HG03469 (cell line): Measurements from ENCODE around the gene PREB.

Source experiments
- ATAC-seq: cut with Tn5 transposase; IDR thresholded peaks from one replicate; pipeline ENCODE4 v1.9.1; 2021; ENCODE audit warnings: mild to moderate bottlenecking, moderate library complexity, moderate number of reproducible peaks; ENCODE audit not compliant: unreplicated experiment

PREB gene

DNA sequence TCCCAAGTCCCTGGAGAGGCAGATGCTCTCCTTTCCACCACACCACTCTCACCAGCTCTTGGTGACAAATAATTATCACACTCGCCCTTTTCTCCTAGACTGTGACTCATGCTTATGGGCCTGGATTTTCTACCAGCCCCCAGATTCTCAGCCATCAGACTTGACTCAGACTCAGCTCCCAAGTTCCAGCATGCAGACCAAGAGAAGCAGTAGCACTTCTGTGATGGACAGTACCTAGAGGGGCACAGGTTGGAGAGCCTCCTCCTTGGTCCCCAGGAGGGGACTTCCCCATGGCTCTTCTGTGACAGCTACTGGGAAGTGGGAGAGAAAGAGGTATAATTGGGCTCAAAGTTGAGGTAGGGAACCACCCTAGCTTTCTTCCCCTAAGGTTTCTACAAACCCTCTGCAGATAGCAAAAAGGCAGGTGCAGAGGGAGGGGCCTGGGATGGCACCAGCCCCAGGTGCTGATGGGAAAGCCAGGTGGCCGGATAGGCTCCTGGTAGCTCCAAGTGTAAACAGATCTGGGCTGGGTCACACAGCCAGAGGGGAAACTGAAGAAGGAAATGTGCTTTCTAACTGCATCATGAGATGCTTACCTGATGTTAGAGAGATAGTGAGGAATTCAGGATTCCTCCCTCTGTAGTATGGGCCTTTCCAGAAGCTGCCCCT is 18.5 kb upstream of the PREB start:
- no peak for ATAC-seq

DNA sequence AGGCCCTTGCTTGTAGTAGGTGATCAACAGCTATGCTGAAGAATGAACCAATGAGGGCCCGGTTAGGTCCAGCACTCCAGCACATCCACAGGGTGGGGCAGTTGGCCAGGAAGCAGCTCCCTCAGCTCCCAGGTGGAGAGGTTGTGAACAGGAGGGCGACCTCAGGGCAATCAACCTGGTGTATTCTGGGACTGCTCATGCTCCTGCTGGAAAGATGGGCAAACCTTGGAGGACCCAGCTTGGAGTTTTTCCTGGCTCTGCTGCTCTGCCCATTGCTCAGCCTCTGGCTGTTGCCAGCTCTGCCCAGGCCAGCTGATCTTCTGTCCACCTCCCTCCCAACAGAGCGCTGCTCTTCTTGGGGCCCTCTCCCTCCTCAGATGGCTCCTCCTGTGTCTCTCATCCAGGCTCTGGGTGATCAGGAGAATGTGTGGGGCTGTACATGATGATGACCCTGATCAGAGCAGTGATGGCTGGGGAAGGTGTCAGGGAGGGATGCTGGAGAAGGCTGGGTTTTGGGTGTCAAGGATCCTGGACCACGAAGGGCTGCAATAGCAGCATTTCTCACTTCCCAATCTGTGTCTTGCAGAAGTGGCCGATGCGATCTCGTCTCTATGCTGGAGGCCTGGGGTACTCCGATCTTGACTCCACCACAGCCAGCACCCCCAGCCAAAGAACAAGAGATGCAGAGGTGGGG is 17.8 kb upstream of the PREB start:
- ATAC-seq: no peak

DNA sequence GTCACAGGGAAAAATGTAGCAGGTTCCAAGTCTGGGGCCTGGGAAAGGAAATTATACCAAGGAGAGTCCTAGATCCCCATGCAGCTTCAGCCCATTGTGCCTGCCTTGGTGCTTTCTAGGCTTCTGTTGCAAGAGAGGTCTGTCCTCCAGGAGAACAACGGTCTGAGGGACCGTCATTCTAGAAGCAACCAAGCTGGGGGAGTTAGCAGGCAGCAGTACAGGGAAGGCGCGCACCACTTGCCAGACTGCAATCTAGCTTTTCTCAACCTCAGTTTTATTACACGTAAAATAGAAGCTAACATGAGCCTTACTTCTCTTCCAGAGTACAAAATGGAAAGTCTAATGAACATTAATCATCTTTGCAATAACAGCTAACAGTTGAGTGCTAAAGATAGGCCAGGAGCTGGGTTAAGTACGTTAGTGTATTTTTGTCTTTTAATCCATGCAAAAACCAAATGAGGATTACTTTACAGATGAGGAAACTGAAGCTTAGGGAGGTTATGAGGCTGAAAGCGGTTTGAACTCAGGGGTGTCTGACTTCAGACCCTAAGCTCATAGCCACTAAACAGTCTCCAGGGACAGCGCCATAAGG is 16.3 kb upstream of the PREB start:
- ATAC-seq: no peak

DNA sequence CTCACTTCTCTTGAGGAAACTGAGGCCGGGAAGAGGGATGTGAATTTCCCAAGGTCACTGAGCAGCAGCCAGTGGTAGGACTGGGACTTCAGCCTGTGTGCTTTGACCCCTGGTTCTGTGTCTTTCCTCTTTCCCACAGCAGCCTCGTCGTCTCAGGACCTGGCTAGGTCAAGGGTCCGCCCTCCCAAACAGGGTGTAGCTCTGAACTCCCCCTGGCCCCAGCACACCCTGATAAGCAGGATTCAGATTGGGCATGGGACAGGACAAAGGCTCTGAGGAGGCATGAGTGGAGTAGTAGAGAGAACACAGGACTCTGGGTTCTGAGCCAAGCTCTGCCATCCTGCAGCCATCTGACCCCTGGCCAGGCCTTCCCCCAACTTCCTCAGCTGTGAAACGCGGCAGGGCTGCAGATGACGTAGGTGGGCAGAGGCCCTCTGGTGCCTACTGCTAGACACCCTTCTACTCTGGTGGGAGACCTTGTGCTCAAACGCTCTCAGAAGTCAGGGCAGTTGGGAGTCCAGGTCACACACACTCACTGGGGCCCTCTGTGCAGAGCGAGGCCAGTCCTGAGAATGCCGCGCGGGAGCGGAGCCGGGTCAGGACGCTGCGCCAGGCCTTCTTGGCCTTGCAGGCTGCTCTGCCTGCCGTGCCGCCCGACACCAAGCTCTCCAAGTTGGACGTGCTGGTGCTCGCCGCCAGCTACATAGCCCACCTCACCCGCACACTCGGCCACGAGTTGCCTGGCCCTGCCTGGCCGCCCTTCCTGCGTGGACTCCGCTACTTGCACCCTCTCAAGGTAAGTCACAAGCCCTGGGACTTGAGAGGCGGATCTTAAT is 15.4 kb upstream of the PREB start:
- ATAC-seq: no peak

DNA sequence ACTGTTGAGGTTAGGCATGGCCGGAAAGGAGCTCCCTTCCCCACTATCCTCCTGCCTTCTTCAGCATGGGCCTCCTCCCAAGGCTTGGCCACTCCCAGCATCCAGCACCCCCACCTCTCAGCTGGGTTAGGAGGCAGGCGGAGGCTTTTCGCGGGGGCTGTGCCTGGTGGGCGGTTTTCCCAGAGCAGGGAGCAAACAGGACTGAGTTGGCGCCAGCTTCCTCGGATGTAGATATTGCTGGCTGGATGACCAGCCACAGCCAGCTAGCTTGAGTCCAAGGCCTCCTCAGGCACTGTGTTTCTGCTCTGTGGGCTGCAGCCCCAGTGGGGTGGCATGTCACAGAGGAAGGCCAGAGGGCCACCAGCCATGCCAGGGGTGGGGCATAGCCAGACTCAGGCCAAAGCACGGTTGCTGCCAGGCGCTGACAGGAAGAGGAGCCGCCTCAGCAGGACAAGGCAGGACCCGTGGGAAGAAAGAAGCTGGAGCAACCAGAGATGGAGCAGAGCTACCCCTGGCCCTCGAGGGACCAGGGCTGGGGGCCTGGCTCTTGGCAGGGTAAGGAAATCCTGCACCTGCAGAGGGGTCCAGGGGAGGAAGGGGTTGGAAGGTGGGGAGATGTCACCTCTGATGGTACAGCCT is 14.5 kb upstream of the PREB start, which contains the start of gene TCF23:
TSS of gene TCF23 (plus strand) at position 204 of the 639 bp plus-strand sequence. CDS start at position 334, 130 bp downstream.
- no peak for ATAC-seq

DNA sequence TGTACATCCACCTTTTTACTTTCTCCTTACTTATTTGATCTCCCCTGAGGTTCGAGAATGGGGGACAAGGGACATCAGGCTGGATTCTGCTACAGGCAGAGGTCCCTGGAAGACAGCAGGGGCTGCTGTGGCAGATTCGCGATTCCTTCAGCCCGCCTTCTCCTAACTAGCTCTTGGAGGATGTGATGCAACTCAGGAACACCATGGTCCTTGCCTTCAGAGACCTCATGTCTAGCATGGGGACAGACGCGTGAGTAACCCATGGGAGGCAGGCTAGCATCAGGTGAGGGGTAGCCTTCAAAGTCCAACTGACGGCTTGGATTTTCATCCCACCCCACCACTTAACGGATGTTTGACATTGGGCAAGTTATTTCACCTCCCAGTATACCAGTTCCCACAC is 13.5 kb upstream of the PREB start:
- no peak for ATAC-seq

DNA sequence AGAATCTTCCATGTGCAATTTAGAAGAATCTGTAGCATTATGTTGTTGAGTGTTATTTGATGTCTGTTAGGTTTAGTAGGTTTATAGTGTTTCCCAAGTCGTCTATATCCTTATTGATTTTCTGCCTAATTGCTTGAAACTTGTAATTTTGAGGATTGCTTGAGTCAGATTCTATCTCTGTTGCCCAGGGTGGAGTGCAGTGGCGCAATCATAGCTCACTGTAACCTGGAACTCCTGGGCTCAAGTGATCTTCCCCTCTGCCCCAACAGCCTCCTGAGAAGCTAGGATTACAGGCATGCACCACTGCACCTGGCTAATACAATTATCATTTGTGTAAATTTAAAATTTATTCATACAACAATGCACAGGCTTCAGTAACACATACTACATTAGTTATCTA is 11.2 kb upstream of the PREB start:
- ATAC-seq: no peak

DNA sequence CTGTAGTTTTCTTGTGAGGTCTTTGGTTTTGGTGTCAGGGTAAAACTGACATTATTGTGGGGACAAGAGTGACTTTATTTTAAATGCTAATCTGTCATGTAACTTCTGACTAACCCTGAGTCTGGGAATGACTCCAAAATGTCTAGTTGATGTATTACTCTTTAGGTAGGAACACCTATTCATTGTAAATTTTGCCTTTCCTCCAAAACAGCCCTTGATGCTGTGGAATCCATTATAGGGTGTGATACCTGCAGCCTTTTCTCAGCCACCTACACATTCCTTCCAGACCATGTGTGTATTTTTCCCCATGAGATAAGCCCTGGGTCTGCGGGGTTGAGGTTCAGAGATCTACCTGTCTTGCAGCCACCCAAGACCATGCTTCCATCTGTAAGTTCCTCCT is 8.8 kb upstream of the PREB start:
- ATAC-seq: no peak

DNA sequence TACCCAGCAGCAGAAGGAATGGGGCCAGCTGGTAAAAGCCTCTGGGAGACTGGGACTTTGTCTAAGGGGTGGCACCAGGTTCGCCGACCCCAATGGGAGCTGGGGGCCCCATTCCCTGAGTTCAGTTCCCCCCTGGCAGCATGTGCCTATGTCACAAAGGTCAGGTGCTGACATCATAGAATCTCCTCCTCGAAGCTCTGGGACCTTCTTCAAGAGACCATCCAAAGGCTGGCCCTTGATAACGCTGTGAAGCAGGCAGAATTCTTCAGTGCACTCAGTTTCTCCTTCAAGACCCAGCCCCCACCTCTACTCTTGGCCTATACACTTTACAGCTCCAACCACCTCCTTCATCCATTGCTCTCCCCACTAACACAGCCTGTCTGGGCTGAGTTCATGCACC is 4.9 kb upstream of the PREB start, which contains the start of gene PRR30:
TSS of gene PRR30 (minus strand) at position 101 of the 400 bp plus-strand sequence. CDS start 1,081 bp downstream, outside the sequence.
- ATAC-seq: no peak

DNA sequence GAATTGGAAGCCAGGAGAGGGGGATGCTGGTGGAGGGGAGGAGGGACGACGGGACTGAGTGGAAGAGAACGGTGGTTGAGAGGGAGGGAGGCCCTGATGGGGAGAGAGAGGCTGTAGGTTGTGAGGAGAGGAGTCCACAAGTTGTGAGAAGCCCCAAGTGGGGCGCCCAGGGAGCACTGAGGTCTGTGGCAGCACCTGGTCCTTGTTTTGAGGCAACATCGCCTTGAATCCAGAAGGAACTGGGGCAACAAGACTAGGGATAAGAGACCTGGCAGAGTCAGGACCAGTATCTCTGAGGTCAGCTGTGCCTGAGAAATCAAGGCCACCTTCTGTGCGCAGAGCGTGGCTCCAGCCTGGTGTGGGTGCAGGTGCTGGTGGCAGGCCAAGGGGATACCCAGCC is 3.7 kb upstream of the PREB start:
- no peak for ATAC-seq

DNA sequence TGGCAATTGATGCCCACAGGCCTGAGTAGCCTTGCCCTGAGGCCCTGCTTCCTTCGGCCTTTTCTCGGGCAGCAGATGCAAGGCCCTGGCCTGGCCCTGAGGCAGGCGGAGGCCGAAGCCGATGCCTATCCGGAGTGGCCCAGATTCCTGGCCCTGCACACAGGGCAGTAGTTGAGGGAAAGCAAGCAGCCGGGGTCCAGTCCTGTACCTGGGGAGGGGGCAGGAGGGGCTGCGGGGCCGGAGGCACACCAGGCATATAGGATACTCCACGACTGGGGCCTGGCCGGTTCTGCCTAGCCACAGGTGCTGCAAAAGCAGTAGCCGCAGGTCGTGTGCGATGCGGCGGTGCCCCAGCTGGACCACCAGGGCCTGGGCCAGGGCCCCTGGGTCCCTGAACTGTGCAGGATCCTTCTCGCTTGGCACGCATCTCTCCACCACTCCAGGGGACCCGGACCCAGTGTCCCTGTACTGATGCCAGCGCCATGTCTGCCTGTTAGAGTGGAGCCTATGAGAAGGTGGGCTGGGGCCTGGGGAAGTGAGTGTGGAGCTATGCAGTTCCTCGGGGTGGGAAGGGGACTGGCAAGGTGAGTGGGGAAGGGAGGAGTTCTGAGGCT is 3.0 kb upstream of the PREB start:
- no peak for ATAC-seq

DNA sequence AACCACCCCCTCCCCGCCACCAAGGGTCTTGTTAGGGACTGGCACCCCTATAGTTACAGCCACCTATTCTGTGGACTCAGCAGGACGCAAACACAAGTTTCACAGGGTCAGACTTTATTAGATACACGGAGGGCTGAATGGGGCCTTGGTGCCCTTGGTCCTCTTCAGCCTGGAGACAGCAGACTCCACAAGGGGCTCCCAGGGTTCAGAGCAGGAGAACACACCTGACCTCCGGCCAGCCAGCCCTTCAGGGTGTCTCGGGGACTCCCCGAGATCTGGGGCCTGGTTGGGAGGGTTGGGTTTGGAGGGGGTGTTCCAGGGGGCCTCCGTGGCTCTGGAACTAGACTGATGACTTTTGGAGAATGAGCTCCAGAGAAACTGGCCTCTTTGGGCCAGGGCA is 2.3 kb upstream of the PREB start:
- no peak for ATAC-seq

DNA sequence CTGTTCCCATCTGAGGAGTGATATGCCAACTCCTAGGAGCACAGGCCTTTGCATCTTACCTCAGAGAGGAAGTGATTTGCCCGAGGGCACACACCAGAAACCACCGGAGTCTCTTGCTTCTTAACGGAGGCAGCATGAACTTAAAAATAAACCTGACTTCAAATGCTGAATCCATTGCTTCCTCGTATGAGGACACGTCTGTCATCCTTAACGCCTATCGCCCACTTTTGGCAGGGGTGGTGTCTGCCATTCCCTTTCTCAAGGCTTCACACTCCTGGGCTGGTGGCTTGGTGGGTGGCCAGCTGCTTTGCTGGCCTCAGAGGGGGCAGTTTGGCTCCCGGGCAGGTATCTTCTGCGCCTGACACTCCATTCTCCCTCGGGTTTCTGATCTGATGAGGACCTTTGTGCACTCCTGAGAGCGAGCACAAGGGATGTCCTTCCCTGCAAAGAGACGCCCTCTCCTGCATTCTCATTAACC is 1.1 kb upstream of the PREB start:
- no peak for ATAC-seq

DNA sequence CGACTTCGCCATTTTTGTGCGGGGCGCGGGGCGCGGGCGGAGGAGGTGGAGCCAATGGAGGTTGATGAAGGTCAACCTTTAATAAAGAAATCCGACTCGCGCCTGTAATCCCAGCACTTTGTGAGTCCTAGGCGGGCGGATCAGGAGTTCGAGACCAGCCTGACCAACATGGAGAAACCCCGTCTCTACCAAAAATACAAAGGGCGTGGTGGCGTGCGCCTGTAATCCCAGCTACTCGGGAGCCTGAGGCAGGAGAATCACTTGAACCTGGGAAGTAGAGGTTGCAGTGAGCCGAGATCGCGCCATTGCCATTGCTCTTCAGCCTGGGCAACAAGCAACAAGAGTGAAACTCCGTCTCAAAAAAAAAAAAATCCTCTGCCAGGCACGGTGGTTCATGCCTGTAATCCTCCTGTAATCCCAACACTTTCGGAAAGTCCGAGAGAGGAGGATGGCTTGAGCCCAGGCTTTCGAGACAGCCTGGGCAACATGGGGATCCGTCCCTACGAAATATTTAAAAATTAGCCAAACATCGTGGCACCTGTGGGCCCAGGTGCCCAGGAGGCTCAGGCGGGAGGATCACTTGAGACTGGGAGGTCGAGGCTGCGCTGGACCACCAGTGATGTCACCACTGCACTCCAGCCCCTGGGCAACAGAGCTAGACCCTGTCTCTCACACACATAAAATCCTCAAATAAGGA is 493 bp upstream of the PREB start:
- no peak for ATAC-seq

DNA sequence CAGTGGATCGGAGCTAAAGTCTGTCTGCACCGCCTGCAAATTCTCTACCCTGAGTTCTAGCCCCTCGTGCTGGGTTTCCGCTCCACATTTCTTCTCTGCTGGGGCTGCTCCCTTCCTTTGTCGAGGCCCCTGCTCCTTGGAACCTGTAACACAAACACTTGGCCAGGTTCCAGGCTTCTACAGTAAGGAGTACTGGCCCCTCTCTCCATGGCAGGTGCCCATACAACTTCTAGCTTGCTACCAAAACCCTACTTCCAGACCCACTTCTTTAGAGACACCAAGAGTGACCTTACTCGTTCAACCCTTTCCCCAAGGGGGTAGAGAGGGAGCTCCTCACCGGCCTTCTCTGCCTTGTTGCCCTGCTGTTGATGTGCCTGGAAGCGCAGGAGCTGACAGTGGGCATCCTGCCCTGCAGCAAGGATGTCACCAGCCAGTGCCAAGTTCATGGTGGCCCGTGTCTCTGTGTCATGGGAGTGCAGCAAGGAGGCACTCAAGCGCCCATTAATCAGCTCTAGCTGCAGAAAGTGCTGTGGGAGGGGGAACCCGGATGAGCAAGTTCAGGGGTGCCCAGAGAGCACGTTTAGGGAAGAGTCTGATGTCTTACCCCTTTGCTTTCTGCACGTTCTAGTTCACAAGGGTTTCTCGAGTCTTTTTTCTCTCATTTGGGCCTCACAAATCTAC is 1.1 kb downstream of the PREB start:
- no peak for ATAC-seq

DNA sequence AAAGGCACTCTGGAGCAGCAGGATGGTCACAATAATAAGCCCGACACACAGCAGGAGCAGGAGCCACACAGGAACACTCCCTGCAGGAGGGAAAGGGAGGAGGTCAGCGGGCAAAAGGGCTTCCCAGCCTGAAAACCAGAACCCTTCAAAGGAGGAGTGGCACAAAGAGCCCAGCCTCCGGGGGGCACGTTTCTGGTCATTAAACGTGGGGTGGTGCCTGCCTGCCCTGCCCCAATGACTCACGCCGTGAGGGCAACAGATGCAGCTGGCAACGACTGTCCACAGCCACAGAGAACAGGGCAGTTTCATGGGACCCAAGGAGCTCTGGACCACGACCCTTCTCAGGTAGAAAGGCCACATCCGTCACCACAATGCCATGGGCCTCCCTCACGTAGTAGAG is 3.0 kb downstream of the PREB start:
- no peak for ATAC-seq

DNA sequence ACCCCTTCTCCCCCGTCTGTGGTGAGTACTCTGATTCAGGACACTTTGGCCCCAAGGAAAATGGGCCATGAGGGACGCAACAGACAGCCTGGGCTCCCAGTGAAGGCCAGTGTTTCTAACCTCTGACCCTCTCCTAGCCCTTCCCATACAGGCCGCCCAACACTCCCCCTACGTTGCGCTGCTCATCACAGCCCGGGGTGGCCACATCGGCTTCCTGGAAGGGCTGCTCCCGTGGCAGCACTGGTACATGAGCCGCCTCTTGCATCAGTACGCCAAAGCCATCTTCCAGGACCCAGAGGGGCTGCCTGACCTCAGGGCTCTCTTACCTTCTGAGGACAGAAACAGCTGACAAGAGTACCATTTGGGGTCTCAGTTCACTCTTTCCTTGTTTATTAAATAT is 4.0 kb downstream of the PREB start:
- ATAC-seq: no peak

DNA sequence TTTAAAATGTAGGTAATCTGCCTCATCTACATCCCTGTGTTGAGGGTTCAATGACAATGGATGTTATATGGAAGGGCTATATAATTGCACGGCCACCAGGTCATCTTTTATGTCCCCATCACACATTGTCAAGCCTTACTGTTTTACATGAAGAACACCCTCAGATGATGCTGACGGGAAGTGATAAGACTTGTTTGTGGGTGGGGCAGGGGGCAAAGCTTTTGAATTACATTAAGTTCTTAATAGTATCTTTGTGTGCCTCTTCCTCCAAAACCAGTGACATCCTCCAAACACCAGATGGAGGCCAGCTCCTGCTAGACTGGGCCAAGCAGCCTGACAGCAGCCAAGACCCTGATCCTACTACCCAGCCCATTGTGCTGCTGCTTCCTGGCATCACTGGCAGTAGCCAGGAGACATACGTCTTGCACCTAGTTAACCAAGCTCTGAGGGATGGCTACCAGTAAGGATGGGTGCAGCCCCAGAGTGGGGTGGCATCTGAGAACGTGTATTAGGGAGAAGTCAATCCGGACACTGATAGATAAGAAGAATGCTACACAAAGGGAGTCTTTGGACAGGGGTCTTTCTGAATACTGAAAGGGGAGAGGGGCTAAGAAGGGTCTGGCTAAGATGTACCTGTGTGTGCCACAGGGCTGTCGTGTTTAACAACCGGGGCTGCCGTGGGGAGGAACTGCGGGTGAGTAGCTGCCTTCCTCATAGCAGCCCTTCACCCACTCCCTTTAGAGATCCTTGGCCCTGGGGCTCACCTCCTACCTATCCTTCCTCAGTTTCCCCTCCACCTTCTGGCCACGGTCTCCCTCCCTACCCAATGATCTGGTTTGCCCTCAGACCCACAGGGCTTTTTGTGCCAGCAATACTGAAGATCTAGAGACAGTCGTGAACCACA is 5.5 kb downstream of the PREB start:
- ATAC-seq: no peak
